ENCODE results near the gene ITLN1.
"Not testable (repeated sequence)": the region's sequence is repeated elsewhere in the genome, so short reads cannot be mapped to it uniquely, and the experiment has no call there.

DNA sequence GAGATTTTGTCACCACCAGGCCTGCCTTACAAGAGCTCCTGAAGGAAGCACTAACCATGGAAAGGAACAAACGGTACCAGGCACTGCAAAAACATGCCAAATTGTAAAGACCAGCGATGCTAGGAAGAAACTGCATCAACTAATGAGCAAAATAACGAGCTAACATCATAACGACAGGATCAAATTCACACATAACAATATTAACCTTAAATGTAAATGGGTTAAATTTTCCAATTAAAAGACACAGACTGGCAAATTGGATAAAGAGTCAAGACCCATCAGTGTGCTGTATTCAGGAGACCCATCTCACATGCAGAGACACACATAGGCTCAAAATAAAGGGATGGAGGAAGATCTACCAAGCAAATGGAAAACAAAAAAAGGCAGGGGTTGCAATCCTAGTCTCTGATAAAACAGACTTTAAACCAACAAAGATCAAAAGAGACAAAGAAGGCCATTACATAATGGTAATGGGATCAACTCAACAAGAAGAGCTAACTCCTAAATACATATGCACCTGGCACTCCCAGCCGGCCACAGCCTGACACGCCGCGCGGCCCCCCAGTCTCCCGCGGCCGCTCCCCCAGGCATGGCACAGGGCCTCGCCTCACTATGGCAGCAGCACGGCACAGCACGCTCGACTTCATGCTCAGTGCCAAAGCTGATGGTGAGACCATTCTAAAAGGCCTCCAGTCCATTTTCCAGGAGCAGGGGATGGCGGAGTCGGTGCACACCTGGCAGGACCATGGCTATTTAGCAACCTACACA is 9.6 kb upstream of the ITLN1 start:
- TF ChIP-seq, protein P1, sequence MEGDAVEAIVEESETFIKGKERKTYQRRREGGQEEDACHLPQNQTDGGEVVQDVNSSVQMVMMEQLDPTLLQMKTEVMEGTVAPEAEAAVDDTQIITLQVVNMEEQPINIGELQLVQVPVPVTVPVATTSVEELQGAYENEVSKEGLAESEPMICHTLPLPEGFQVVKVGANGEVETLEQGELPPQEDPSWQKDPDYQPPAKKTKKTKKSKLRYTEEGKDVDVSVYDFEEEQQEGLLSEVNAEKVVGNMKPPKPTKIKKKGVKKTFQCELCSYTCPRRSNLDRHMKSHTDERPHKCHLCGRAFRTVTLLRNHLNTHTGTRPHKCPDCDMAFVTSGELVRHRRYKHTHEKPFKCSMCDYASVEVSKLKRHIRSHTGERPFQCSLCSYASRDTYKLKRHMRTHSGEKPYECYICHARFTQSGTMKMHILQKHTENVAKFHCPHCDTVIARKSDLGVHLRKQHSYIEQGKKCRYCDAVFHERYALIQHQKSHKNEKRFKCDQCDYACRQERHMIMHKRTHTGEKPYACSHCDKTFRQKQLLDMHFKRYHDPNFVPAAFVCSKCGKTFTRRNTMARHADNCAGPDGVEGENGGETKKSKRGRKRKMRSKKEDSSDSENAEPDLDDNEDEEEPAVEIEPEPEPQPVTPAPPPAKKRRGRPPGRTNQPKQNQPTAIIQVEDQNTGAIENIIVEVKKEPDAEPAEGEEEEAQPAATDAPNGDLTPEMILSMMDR (IDR thresholded peaks at IDR 0.05) = not testable (repeated sequence)
- not testable (repeated sequence) for TF ChIP-seq POLR2A (IDR thresholded peaks at IDR 0.05)
